Psoas muscle (tissue), 8 donors: ENCODE data around the gene GRAMD1A. TPM values are rescaled to one million over a fixed set of nuclear protein-coding genes. Genes with fewer than 3 reads are reported as not detected.

Experiments used
- ATAC-seq, 4 donors: fragments of 200-7000 bp; cut with Tn5 transposase; one replicate each; pipeline ENCODE4 v1.9.1; 2020; ENCODE audit warnings: moderate library complexity in 3 of 4, mild to moderate bottlenecking in 2 of 4
- DNase-seq, 2 donors: peaks; one replicate each; pipeline ENCODE4 v3.0.0-alpha.2; 2020
- H3K27ac ChIP-seq: fragments of 200-600 bp; one replicate; pipeline ENCODE4 v1.8.0; 2022
- H3K27me3 ChIP-seq, 3 donors: fragments of 200-600 bp in 1 of 3; one replicate each; pipeline versions ENCODE4 v1.6.1 to v1.8.0; 2013 to 2022; ENCODE audit warnings: low read length in 2 of 3, mild to moderate bottlenecking in 2 of 3, moderate library complexity in 1 of 3; ENCODE audit not compliant: insufficient read depth in 3 of 3
- H3K36me3 ChIP-seq, 2 donors: fragments of 200-600 bp in 1 of 2; one replicate each; pipeline versions ENCODE4 v1.6.1 to v1.8.0; 2013 to 2022; ENCODE audit warnings: low read depth in 1 of 2, mild to moderate bottlenecking in 1 of 2, moderate library complexity in 1 of 2; ENCODE audit not compliant: insufficient read depth in 1 of 2
- H3K4me1 ChIP-seq: fragments of 200-600 bp; one replicate; pipeline ENCODE4 v1.8.0; 2022
- H3K4me3 ChIP-seq: fragments of 200-600 bp; one replicate; pipeline ENCODE4 v1.8.0; 2022; ENCODE audit warnings: mild to moderate bottlenecking
- H3K9me3 ChIP-seq: fragments of 200-600 bp; one replicate; pipeline ENCODE4 v1.8.0; 2022
- CTCF ChIP-seq: fragments of 200-600 bp; IDR thresholded peaks from one replicate; pipeline ENCODE4 v1.8.0; 2022; ENCODE audit warnings: antibody characterized with exemption
- WGBS, 3 donors: extraction: QIAGEN DNeasy Blood & Tissue Kit; methylation state at CpG; one replicate each; pipeline versions ENCODE4 v1.1.6 to v1.1.7; 2013; 5-methylcytosine and 5-hydroxymethylcytosine counted together
- intact Hi-C, 2 donors: fragments of 100-400 bp; cut with DNase I; formaldehyde crosslinking; loops; one replicate each; pipeline versions ENCODE4 v1.11.0 to v1.14.2; 2022
- polyA plus RNA-seq, 3 donors: library from polyadenylated mRNA; stranded (reverse); fragments of 200-250 nt; gene quantifications; one replicate each; pipeline ENCODE4 v1.2.3, GENCODE V29; 2013
- total RNA-seq, 4 donors: library from RNA; stranded (reverse); fragmentation: NEBNext Ultra II Directional in 2 of 4; extraction: Animal tissue kit (Norgen Biotek cat#: 25700) in 2 of 4; gene quantifications; one replicate each; pipeline versions ENCODE4 v1.2.1 to v1.2.4, GENCODE V29; 2021 to 2023
- donor health status: healthy with polysubstance abuse.
- donor health status: DM: no; HTN: no; CAD: no; lungs with moderate emphysema.
- donor health status: Bipolar disorder and iron deficiency.
- donor health status: healthy.
- donor health status: DM: yes; HTN: yes; CAD: no.
- donor health status: DM: no; HTN: no; CAD: no.
- donor health status: DM: no; HTN: no; CAD: no.
- donor health status: DM: yes; HTN: yes; CAD: no.

GRAMD1A gene
- total and polyA plus RNA-seq, 7 donors = 15.6 to 55.0 (median 36.3) TPM

- ATAC-seq (no peak), DNase-seq (no peak)
- no peak overlapping the region for H3K27ac ChIP-seq
- WGBS, 3 donors = 79 to 90% (median 88%) methylated on average over 9 to 15 of the region's 15 CpGs
- H3K27me3 ChIP-seq = no peaks in the 10 kb centered on the region
- no peak overlapping the region for H3K4me3 ChIP-seq
- TF ChIP-seq CTCF = no peak
- peaks cover 14% of the 10 kb centered on the region for H3K4me1 ChIP-seq
- intact Hi-C loops = loop anchor here in 1 of 2 donors (10.0 kb wide), 1 partner anchor 205 kb away; the partner anchor contains the start of gene USF2
- no peaks in the 10 kb centered on the region for H3K36me3 ChIP-seq
- H3K9me3 ChIP-seq = no peaks in the 10 kb centered on the region
Measured at GRCh38 chr19:35059799-35060091, 59.6 kb downstream of the GRAMD1A start.

- no peak overlapping the region for H3K4me3 ChIP-seq
- ATAC-seq (no peak), DNase-seq (no peak)
- no peaks in the 10 kb centered on the region for H3K27me3 ChIP-seq
- H3K36me3 ChIP-seq = no peaks in the 10 kb centered on the region
- no peak for TF ChIP-seq CTCF
- H3K4me1 ChIP-seq = peaks cover 14% of the 10 kb centered on the region
- no peaks in the 10 kb centered on the region for H3K9me3 ChIP-seq
- WGBS, 3 donors = 87 to 91% (median 89%) methylated on average over 29 of the region's 29 CpGs
- H3K27ac ChIP-seq = no peak overlapping the region
- intact Hi-C loops = loop anchor here in 1 of 2 donors (10.0 kb wide), 1 partner anchor 204 kb away; the partner anchor contains the start of gene USF2
Measured at GRCh38 chr19:35060160-35060855, 60.2 kb downstream of the GRAMD1A start.

GRCh38 chr19:35061583-35062373 is 61.7 kb downstream of the GRAMD1A start:
- Histone ChIP-seq H3K4me1 (peaks cover 4% of the 10 kb centered on the region), H3K36me3 (no peaks in the 10 kb centered on the region), H3K27me3 (no peaks in the 10 kb centered on the region), H3K4me3 (no peak overlapping the region), H3K9me3 (no peaks in the 10 kb centered on the region), H3K27ac (peak overlapping the region; percentile 3)
- DNase-seq (peak in 1 of 2 donors; percentile 64), ATAC-seq (peak; percentile 78 to 85 (median 82))
- WGBS, 3 donors = 42 to 66% (median 51%) methylated on average over 7 of the region's 7 CpGs
- TF ChIP-seq CTCF = no peak
- intact Hi-C loops = loop anchor here in 1 of 2 donors (10.0 kb wide), 1 partner anchor 203 kb away; the partner anchor contains the start of gene USF2

- H3K27ac ChIP-seq = no peak overlapping the region
- ATAC-seq (no peak), DNase-seq (no peak)
- no peaks in the 10 kb centered on the region for H3K27me3 ChIP-seq
- intact Hi-C loops = loop anchor here in 1 of 2 donors (10.0 kb wide), 1 partner anchor 202 kb away; the partner anchor contains the start of gene USF2
- H3K4me3 ChIP-seq = no peak overlapping the region
- H3K36me3 ChIP-seq = no peaks in the 10 kb centered on the region
- H3K4me1 ChIP-seq = peaks cover 4% of the 10 kb centered on the region
- no peak for TF ChIP-seq CTCF
- H3K9me3 ChIP-seq = no peaks in the 10 kb centered on the region
- WGBS, 3 donors = 81 to 88% (median 81%) methylated on average over 7 of the region's 7 CpGs
Measured at GRCh38 chr19:35062942-35063341, 62.8 kb downstream of the GRAMD1A start.
